Measurements from ENCODE around the gene NEB. TPM values are rescaled to one million over a fixed set of nuclear protein-coding genes. Genes with fewer than 3 reads are reported as not detected.
A peak's percentile ranks its signal among the peaks of the same experiment; 100 is the strongest.

NEB gene
- total RNA-seq, 1 donor from 2014 or later = 1.7 TPM

- no peak for ATAC-seq
Observed at GRCh38 chr2:151552287-151552686, 182.0 kb downstream of the NEB start.

GRCh38 chr2:151551556-151551955, 182.7 kb downstream of the NEB start:
- no peak for ATAC-seq

GRCh38 chr2:151549191-151549590, 185.1 kb downstream of the NEB start:
- no peak for ATAC-seq

GRCh38 chr2:151544449-151544848, 189.8 kb downstream of the NEB start:
- no peak for ATAC-seq

- ATAC-seq = no peak
Observed at GRCh38 chr2:151543876-151544275, 190.4 kb downstream of the NEB start.

GRCh38 chr2:151534001-151534400, 200.3 kb downstream of the NEB start:
- no peak for ATAC-seq

GRCh38 chr2:151533127-151533526, 201.1 kb downstream of the NEB start:
- no peak for ATAC-seq

GRCh38 chr2:151526572-151527090, 207.6 kb downstream of the NEB start:
- ATAC-seq = no peak

- ATAC-seq = no peak
Observed at GRCh38 chr2:151525821-151526373, 208.4 kb downstream of the NEB start.

- ATAC-seq = no peak
Observed at GRCh38 chr2:151523850-151524249, 210.4 kb downstream of the NEB start.

- no peak for ATAC-seq
Observed at GRCh38 chr2:151522556-151522955, 211.7 kb downstream of the NEB start.

GRCh38 chr2:151520976-151521375, 213.3 kb downstream of the NEB start:
- ATAC-seq = no peak

GRCh38 chr2:151518802-151519201, 215.5 kb downstream of the NEB start:
- ATAC-seq = no peak

GRCh38 chr2:151508519-151508918, 225.8 kb downstream of the NEB start:
- peak; percentile 94 for ATAC-seq

GRCh38 chr2:151506170-151506569, 228.1 kb downstream of the NEB start:
- ATAC-seq = no peak

- ATAC-seq = no peak
Observed at GRCh38 chr2:151498178-151498577, 236.1 kb downstream of the NEB start.

- ATAC-seq = no peak
Observed at GRCh38 chr2:151491496-151491895, 242.8 kb downstream of the NEB start.

- ATAC-seq = no peak
Observed at GRCh38 chr2:151490276-151490675, 244.0 kb downstream of the NEB start.

GRCh38 chr2:151486053-151486452, 248.2 kb downstream of the NEB start:
- ATAC-seq = no peak

GRCh38 chr2:151484100-151484499, 250.2 kb downstream of the NEB start:
- ATAC-seq = no peak

GRCh38 chr2:151483546-151483945, 250.7 kb downstream of the NEB start:
- no peak for ATAC-seq

GRCh38 chr2:151482171-151482725, 252.0 kb downstream of the NEB start:
- no peak for ATAC-seq

GRCh38 chr2:151481744-151482143, 252.5 kb downstream of the NEB start:
- ATAC-seq = no peak

- ATAC-seq = peak; percentile 88
Observed at GRCh38 chr2:151478011-151478410, 256.3 kb downstream of the NEB start.

GRCh38 chr2:151476287-151476686, 258.0 kb downstream of the NEB start:
- no peak for ATAC-seq

Measured in esophagus mucosa (tissue), 1 donor.